Measurements from ENCODE around the gene FFAR2. TPM values are rescaled to one million over a fixed set of nuclear protein-coding genes. Genes with fewer than 3 reads are reported as not detected.
A peak's percentile ranks its signal among the peaks of the same experiment; 100 is the strongest.

FFAR2 gene
- total RNA-seq, 1 experiment from 2014 or later, result not detected

DNA sequence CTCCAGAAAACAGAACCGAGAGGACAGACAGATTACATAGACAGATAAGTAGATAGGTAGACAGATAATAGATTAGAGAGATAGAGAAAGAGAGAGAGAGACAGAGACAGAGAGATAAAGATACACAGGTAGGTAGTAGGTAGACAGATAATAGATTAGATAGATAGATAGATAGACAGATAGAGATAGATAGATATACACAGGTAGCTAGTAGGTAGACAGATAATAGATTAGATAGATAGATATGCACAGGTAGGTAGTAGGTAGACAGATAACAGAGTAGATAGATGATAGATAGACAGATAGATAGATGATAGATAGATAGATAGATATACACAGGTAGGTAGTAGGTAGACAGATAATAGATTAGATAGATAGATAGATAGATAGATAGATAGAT, 10.1 kb downstream of the FFAR2 start:
- Mint-ChIP-seq H3K9me3 (ENCODE audit: unreplicated experiment) (no peaks in the 10 kb centered on the region), H3K36me3 (ENCODE audit: insufficient read depth, unreplicated experiment) (no peaks in the 10 kb centered on the region), H3K4me1 (ENCODE audit: low read depth, unreplicated experiment) (peaks cover 10% of the 10 kb centered on the region), H3K27ac (ENCODE audit: unreplicated experiment) (peak overlapping the region; percentile 8), H3K4me3 (ENCODE audit: unreplicated experiment) (no peak overlapping the region), H3K27me3 (ENCODE audit: insufficient read depth, unreplicated experiment) (no peaks in the 10 kb centered on the region)
- H3K36me3 ChIP-seq (ENCODE audit: control insufficient read depth, insufficient read depth, low read length), result no peaks in the 10 kb centered on the region
- H3K27me3 ChIP-seq (replicated peaks; ENCODE audit: control insufficient read depth, insufficient read depth, low read length), result no peaks in the 10 kb centered on the region
- ChIA-PET POLR2A (interaction anchor here (0.5 to 1.2 kb wide), 3 partner anchors 28 to 190 kb away, joined by 4 to 8 read pairs (median 4); no protein-coding TSS in a partner anchor), CTCF (interaction anchor here (0.6 to 1.6 kb wide), 4 partner anchors 10 to 105 kb away, joined by 3 to 4 read pairs (median 3); no protein-coding TSS in a partner anchor)
- no TSS peak for BruUV-seq (replicated peaks)
- H3K4me3 ChIP-seq (ENCODE audit: low read depth, low read length), result no peak overlapping the region
- peaks cover 23% of the 10 kb centered on the region for H3K4me1 ChIP-seq
- no peak for TF ChIP-seq CTCF (IDR thresholded peaks at IDR 0.05; ENCODE audit: insufficient read depth in 1 of 2, low read depth in 1 of 2, low read length in 1 of 2, severe bottlenecking in 1 of 2, unreplicated experiment in 1 of 2)
- intact Hi-C loops (cut with micrococcal nuclease; ENCODE audit: unreplicated experiment), result loop anchor here (2.0 kb wide), 1 partner anchor 31 kb away; no protein-coding TSS in a partner anchor
- no peak for DNase-seq
- H3K9me3 ChIP-seq, result no peaks in the 10 kb centered on the region

GRCh38 chr19:35458731-35459391, 10.8 kb downstream of the FFAR2 start:
- no peak for TF ChIP-seq CTCF (IDR thresholded peaks at IDR 0.05; ENCODE audit: insufficient read depth in 1 of 2, low read depth in 1 of 2, low read length in 1 of 2, severe bottlenecking in 1 of 2, unreplicated experiment in 1 of 2)
- Histone ChIP-seq H3K36me3 (ENCODE audit: control insufficient read depth, insufficient read depth, low read length) (no peaks in the 10 kb centered on the region), H3K27me3 (replicated peaks; ENCODE audit: control insufficient read depth, insufficient read depth, low read length) (no peaks in the 10 kb centered on the region), H3K9me3 (no peaks in the 10 kb centered on the region), H3K4me1 (peaks cover 23% of the 10 kb centered on the region), H3K4me3 (ENCODE audit: low read depth, low read length) (no peak overlapping the region)
- ChIA-PET POLR2A (interaction anchor here (0.5 to 1.2 kb wide), 3 partner anchors 28 to 191 kb away, joined by 4 to 8 read pairs (median 4); no protein-coding TSS in a partner anchor), CTCF (interaction anchor here (0.6 to 1.6 kb wide), 4 partner anchors 9 to 106 kb away, joined by 3 to 4 read pairs (median 3); no protein-coding TSS in a partner anchor)
- BruUV-seq (replicated peaks), result no TSS peak
- Mint-ChIP-seq H3K36me3 (ENCODE audit: insufficient read depth, unreplicated experiment) (no peaks in the 10 kb centered on the region), H3K4me3 (ENCODE audit: unreplicated experiment) (no peak overlapping the region), H3K27me3 (ENCODE audit: insufficient read depth, unreplicated experiment) (no peaks in the 10 kb centered on the region), H3K4me1 (ENCODE audit: low read depth, unreplicated experiment) (peaks cover 10% of the 10 kb centered on the region), H3K27ac (ENCODE audit: unreplicated experiment) (peak overlapping the region; percentile 11), H3K9me3 (ENCODE audit: unreplicated experiment) (no peaks in the 10 kb centered on the region)
- peak; percentile 74 to 82 for DNase-seq
- intact Hi-C loops (cut with micrococcal nuclease; ENCODE audit: unreplicated experiment), result loop anchor here (2.0 kb wide), 1 partner anchor 32 kb away; no protein-coding TSS in a partner anchor

- no peak for DNase-seq
- BruUV-seq (replicated peaks), result no TSS peak
- Mint-ChIP-seq H3K36me3 (ENCODE audit: insufficient read depth, unreplicated experiment) (no peaks in the 10 kb centered on the region), H3K4me3 (ENCODE audit: unreplicated experiment) (no peak overlapping the region), H3K4me1 (ENCODE audit: low read depth, unreplicated experiment) (peaks cover 10% of the 10 kb centered on the region), H3K27me3 (ENCODE audit: insufficient read depth, unreplicated experiment) (no peaks in the 10 kb centered on the region), H3K27ac (ENCODE audit: unreplicated experiment) (peak overlapping the region; percentile 11), H3K9me3 (ENCODE audit: unreplicated experiment) (no peaks in the 10 kb centered on the region)
- peaks cover 23% of the 10 kb centered on the region for H3K4me1 ChIP-seq
- CTCF ChIA-PET, result interaction anchor here (1.6 kb wide), 1 partner anchor 9 kb away, joined by 4 read pairs; no protein-coding TSS in a partner anchor
- TF ChIP-seq CTCF (IDR thresholded peaks at IDR 0.05; ENCODE audit: insufficient read depth in 1 of 2, low read depth in 1 of 2, low read length in 1 of 2, severe bottlenecking in 1 of 2, unreplicated experiment in 1 of 2), result no peak
- H3K9me3 ChIP-seq, result no peaks in the 10 kb centered on the region
- H3K27me3 ChIP-seq (replicated peaks; ENCODE audit: control insufficient read depth, insufficient read depth, low read length), result no peaks in the 10 kb centered on the region
- no peaks in the 10 kb centered on the region for H3K36me3 ChIP-seq (ENCODE audit: control insufficient read depth, insufficient read depth, low read length)
- H3K4me3 ChIP-seq (ENCODE audit: low read depth, low read length), result no peak overlapping the region
- intact Hi-C loops (cut with micrococcal nuclease; ENCODE audit: unreplicated experiment), result loop anchor here (2.0 kb wide), 1 partner anchor 33 kb away; no protein-coding TSS in a partner anchor
- POLR2A ChIA-PET, result interaction anchor here (1.2 kb wide), 2 partner anchors 27 to 50 kb away, joined by 4 to 8 read pairs; no protein-coding TSS in a partner anchor
These were observed 11.5 kb downstream of the FFAR2 start for GRCh38 chr19:35459414-35460082.

Measured in Caco-2 (cell line).